ENCODE measurements around the gene CDC14A.

GRCh38 chr1:100349246-100349645 lies 3.1 kb upstream of the CDC14A start:
- TF ChIP-seq CTCF (conservative IDR thresholded peaks at IDR 0.05 in 1 of 2, IDR thresholded peaks at IDR 0.05 in 1 of 2; ENCODE audit: low read depth in 1 of 2, low read length in 2 of 2) (no peak), EZH2 (IDR thresholded peaks at IDR 0.05; ENCODE audit: low read length, missing control alignments) (no peak)

Data from fibroblast of lung (primary cell).